Calu3 (cell line): ENCODE results near the gene PIK3R6. TPM values are rescaled to one million over a fixed set of nuclear protein-coding genes. Genes with fewer than 3 reads are reported as not detected.

Source experiments
- BruUV-seq: library from RNA; stranded (reverse); fragments of 400-500 nt; replicated peaks from 2 replicates; lab custom pipeline; 2021; lab: Mats Ljungman, UMichigan
- CTCF ChIA-PET: fragments of 300-600 bp; sonication (Branson Sonifier 250); formaldehyde crosslinking; loops from one replicate; lab custom pipeline; 2022; ENCODE audit warnings: antibody characterized with exemption; lab: Charles Lee
- DNase-seq: peaks from one replicate; pipeline ENCODE4 v3.0.0; 2022
- H3K27ac Mint-ChIP-seq: one replicate; pipeline ENCODE4 v1.8.0; 2022; ENCODE audit warnings: mixed read lengths; ENCODE audit not compliant: unreplicated experiment
- H3K27me3 Mint-ChIP-seq: one replicate; pipeline ENCODE4 v1.8.0; 2022; ENCODE audit warnings: mixed read lengths; ENCODE audit not compliant: unreplicated experiment
- H3K36me3 Mint-ChIP-seq: one replicate; pipeline ENCODE4 v1.8.0; 2022; ENCODE audit warnings: mild to moderate bottlenecking, moderate library complexity, mixed read lengths; ENCODE audit not compliant: insufficient read depth, unreplicated experiment
- H3K4me1 Mint-ChIP-seq: one replicate; pipeline ENCODE4 v1.8.0; 2022; ENCODE audit warnings: mild to moderate bottlenecking, low read depth, mixed read lengths; ENCODE audit not compliant: unreplicated experiment
- H3K4me3 Mint-ChIP-seq: one replicate; pipeline ENCODE4 v1.8.0; 2022; ENCODE audit warnings: mild to moderate bottlenecking, low read depth, moderate library complexity, mixed read lengths; ENCODE audit not compliant: unreplicated experiment
- H3K9me3 Mint-ChIP-seq: one replicate; pipeline ENCODE4 v1.8.0; 2022; ENCODE audit warnings: low read depth, mixed read lengths; ENCODE audit not compliant: unreplicated experiment
- intact Hi-C: fragments of 100-400 bp; cut with micrococcal nuclease; formaldehyde crosslinking; loops from one replicate; pipeline ENCODE4 v1.10.0; 2022; ENCODE audit not compliant: unreplicated experiment
- total RNA-seq: library from RNA; stranded (reverse); gene quantifications from 2 replicates; pipeline ENCODE4 v1.2.3, GENCODE V29; 2022
- TF ChIP-seq, protein P1 (sequence below): fragments of 200-600 bp; IDR thresholded peaks from one replicate; pipeline ENCODE4 v1.8.0; 2022; ENCODE audit warnings: antibody characterized with exemption; ENCODE audit not compliant: unreplicated experiment

The PIK3R6 gene
- total RNA-seq, 1 experiment from 2014 or later = not detected

DNA sequence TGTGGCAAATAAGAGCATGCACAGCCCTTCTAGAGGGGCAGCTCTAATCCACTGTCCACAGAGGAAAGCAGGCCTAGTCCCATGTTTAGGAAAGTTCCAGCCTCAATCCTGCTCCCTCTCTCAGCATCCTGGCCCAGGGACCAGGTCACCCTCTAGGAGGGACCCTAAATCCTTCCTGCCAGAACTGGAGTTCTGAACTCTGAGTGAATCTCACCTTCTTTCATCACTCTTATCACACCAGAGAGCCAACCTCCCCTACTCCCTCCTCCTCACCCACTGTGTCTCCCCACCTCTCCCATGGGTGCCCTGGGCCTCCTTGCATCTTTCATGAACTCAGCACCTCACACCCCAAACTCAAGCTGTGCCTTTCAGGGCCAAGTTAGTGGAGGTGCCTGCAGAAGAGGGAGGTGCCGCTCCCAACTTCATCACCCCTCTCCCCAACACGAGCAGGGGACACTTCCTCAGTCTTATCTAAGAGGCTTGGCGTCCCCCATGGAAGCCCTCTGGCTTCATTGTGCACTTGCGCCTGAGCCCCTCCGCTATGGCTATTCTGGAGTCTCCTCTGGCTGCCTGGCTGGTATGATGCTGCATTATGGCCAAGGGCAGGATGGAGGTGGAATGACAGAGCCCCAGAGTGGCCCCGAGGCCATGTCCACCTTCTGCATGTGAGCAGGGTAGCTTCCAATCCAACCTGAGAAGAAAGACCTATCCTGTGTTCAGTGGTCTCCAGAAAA, 31.7 kb downstream of the PIK3R6 start:
- Mint-ChIP-seq H3K4me1 (peaks cover 10% of the 10 kb centered on the region), H3K9me3 (peaks cover 2% of the 10 kb centered on the region), H3K27me3 (peaks cover 42% of the 10 kb centered on the region), H3K36me3 (peaks cover 7% of the 10 kb centered on the region), H3K4me3 (no peak overlapping the region), H3K27ac (no peak overlapping the region)
- DNase-seq = no peak
- intact Hi-C loops = no loop called here
- TF ChIP-seq, protein P1, sequence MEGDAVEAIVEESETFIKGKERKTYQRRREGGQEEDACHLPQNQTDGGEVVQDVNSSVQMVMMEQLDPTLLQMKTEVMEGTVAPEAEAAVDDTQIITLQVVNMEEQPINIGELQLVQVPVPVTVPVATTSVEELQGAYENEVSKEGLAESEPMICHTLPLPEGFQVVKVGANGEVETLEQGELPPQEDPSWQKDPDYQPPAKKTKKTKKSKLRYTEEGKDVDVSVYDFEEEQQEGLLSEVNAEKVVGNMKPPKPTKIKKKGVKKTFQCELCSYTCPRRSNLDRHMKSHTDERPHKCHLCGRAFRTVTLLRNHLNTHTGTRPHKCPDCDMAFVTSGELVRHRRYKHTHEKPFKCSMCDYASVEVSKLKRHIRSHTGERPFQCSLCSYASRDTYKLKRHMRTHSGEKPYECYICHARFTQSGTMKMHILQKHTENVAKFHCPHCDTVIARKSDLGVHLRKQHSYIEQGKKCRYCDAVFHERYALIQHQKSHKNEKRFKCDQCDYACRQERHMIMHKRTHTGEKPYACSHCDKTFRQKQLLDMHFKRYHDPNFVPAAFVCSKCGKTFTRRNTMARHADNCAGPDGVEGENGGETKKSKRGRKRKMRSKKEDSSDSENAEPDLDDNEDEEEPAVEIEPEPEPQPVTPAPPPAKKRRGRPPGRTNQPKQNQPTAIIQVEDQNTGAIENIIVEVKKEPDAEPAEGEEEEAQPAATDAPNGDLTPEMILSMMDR = no peak
- BruUV-seq = no TSS peak
- CTCF ChIA-PET = no interaction called here

DNA sequence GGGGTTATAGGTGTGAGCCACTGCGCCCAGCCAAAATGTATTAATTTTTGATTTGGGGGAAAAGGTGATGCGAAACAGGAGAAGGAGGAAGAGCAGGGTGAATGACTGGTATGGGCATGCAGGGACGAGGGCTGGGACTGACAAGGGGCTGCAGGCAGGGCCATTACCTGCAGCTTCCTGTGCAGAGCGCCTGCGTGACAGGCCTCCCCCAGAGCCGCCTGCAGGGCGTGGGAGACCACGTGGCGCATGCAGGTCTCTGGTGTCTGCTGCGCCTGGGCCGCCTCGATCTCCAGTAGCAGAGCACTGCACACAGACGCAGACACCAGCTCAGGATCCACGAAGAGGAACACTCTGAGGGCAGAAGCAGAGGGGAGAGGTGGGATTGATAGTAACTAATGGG, 32.4 kb downstream of the PIK3R6 start:
- BruUV-seq = no TSS peak
- Mint-ChIP-seq H3K4me1 (peaks cover 10% of the 10 kb centered on the region), H3K36me3 (peaks cover 7% of the 10 kb centered on the region), H3K9me3 (peaks cover 2% of the 10 kb centered on the region), H3K27me3 (peaks cover 41% of the 10 kb centered on the region), H3K27ac (no peak overlapping the region), H3K4me3 (no peak overlapping the region)
- no peak for DNase-seq
- CTCF ChIA-PET = no interaction called here
- intact Hi-C loops = no loop called here
- TF ChIP-seq, protein P1 = no peak

GRCh38 chr17:8832711-8833352, 34.6 kb downstream of the PIK3R6 start:
- TF ChIP-seq, protein P1 = peak; percentile 9
- Mint-ChIP-seq H3K4me1 (peaks cover 10% of the 10 kb centered on the region), H3K9me3 (peaks cover 2% of the 10 kb centered on the region), H3K27me3 (peaks cover 26% of the 10 kb centered on the region), H3K27ac (no peak overlapping the region), H3K36me3 (peaks cover 7% of the 10 kb centered on the region), H3K4me3 (no peak overlapping the region)
- no TSS peak for BruUV-seq
- CTCF ChIA-PET = interaction anchor here (0.6 kb wide), 1 partner anchor 421 kb away, joined by 10 read pairs; no protein-coding TSS in a partner anchor
- DNase-seq = peak; percentile 8
- intact Hi-C loops = no loop called here

- DNase-seq = no peak
- CTCF ChIA-PET = interaction anchor here (0.7 kb wide), 1 partner anchor 13 kb away, joined by 5 read pairs; no protein-coding TSS in a partner anchor
- intact Hi-C loops = no loop called here
- H3K4me3 Mint-ChIP-seq = no peak overlapping the region
- H3K4me1 Mint-ChIP-seq = no peaks in the 10 kb centered on the region
- peaks cover 11% of the 10 kb centered on the region for H3K27me3 Mint-ChIP-seq
- H3K9me3 Mint-ChIP-seq = no peaks in the 10 kb centered on the region
- TF ChIP-seq, protein P1 = no peak
- H3K27ac Mint-ChIP-seq = no peak overlapping the region
- BruUV-seq = no TSS peak
- H3K36me3 Mint-ChIP-seq = peaks cover 4% of the 10 kb centered on the region
These were observed 36.1 kb downstream of the PIK3R6 start for GRCh38 chr17:8831234-8831849.
